Retina (tissue), 1 donor: ENCODE data around the gene MTNR1A.

Source experiments
- DNase-seq: peaks from one replicate; pipeline ENCODE4 v3.0.0-alpha.2; 2016

Gene MTNR1A

GRCh38 chr4:186554914-186555827 is at the start of gene MTNR1A:
Gene MTNR1A, minus strand, starts transcription at chr4:186555567. Its CDS starts 202 bp downstream, at chr4:186555365.
- peak; percentile 78 for DNase-seq

- DNase-seq, result no peak
Measured at GRCh38 chr4:186604124-186604807, 48.9 kb upstream of the MTNR1A start.

GRCh38 chr4:186602978-186603377 is 47.6 kb upstream of the MTNR1A start:
- DNase-seq, result no peak

- DNase-seq, result no peak
Measured at GRCh38 chr4:186599483-186599882, 44.1 kb upstream of the MTNR1A start.

GRCh38 chr4:186598686-186599085 is 43.3 kb upstream of the MTNR1A start:
- DNase-seq, result no peak

- DNase-seq, result no peak
Measured at GRCh38 chr4:186596850-186597390, 41.6 kb upstream of the MTNR1A start.

GRCh38 chr4:186596346-186596745 is 41.0 kb upstream of the MTNR1A start:
- no peak for DNase-seq

- no peak for DNase-seq
Measured at GRCh38 chr4:186593587-186593973, 38.2 kb upstream of the MTNR1A start.

GRCh38 chr4:186592966-186593586 is 37.7 kb upstream of the MTNR1A start:
- DNase-seq, result no peak

GRCh38 chr4:186592445-186592844 is 37.1 kb upstream of the MTNR1A start:
- no peak for DNase-seq

- no peak for DNase-seq
Measured at GRCh38 chr4:186591651-186592050, 36.3 kb upstream of the MTNR1A start.

GRCh38 chr4:186588503-186588902 is 33.1 kb upstream of the MTNR1A start:
- DNase-seq, result no peak

- DNase-seq, result peak; percentile 69
Measured at GRCh38 chr4:186587416-186588018, 32.1 kb upstream of the MTNR1A start.

GRCh38 chr4:186586205-186586604 is 30.8 kb upstream of the MTNR1A start:
- no peak for DNase-seq

GRCh38 chr4:186584912-186585311 is 29.5 kb upstream of the MTNR1A start:
- DNase-seq, result peak; percentile 33

- DNase-seq, result no peak
Measured at GRCh38 chr4:186581421-186581820, 26.1 kb upstream of the MTNR1A start.

GRCh38 chr4:186580669-186581068 is 25.3 kb upstream of the MTNR1A start:
- no peak for DNase-seq

- DNase-seq, result peak; percentile 80
Measured at GRCh38 chr4:186570193-186570996, 15.0 kb upstream of the MTNR1A start.

- no peak for DNase-seq
Measured at GRCh38 chr4:186569533-186570192, 14.3 kb upstream of the MTNR1A start.

GRCh38 chr4:186566068-186566467 is 10.7 kb upstream of the MTNR1A start:
- no peak for DNase-seq

- no peak for DNase-seq
Measured at GRCh38 chr4:186563761-186564160, 8.4 kb upstream of the MTNR1A start.
